Measurements from ENCODE around the gene GPRC6A. TPM values are rescaled to one million over a fixed set of nuclear protein-coding genes. Genes with fewer than 3 reads are reported as not detected.

The GPRC6A gene
- total and polyA plus RNA-seq, 2 of the 13 experiments (the other 11 are each of a cell fraction or from before 2014, with no cell fraction given) = not detected

- TF ChIP-seq FOXP4 (CRISPR knock-in tag; IDR thresholded peaks at IDR 0.05) (0 out of 2 replicates have a peak, but pooled peaks have one; percentile 15), FOXJ3 (CRISPR knock-in tag; IDR thresholded peaks at IDR 0.05; ENCODE audit: borderline replicate concordance) (peak; percentile 30; the same call in 1 of the 2 replicates), MIXL1 (CRISPR knock-in tag; IDR thresholded peaks at IDR 0.05) (peak; percentile 48; the same call in 1 of the 2 replicates), ISL2 (CRISPR knock-in tag; IDR thresholded peaks at IDR 0.05) (0 out of 2 replicates have a peak, but pooled peaks have one; percentile 64), ZNF318 (CRISPR knock-in tag; IDR thresholded peaks at IDR 0.05) (no peak), BORCS8-MEF2B (CRISPR knock-in tag; IDR thresholded peaks at IDR 0.05) (no peak), FOXP1 (IDR thresholded peaks at IDR 0.05) (no peak), FOXP1 (CRISPR knock-in tag; IDR thresholded peaks at IDR 0.05) (peak; percentile 92), LCORL (IDR thresholded peaks at IDR 0.05) (no peak), LCORL (CRISPR knock-in tag; IDR thresholded peaks at IDR 0.05) (peak; percentile 17; the same call in 1 of the 2 replicates), FOXA3 (CRISPR knock-in tag; IDR thresholded peaks at IDR 0.05) (peak; percentile 52), MED1 (CRISPR knock-in tag; IDR thresholded peaks at IDR 0.05) (0 out of 2 replicates have a peak, but pooled peaks have one; percentile 20), SMYD3 (CRISPR knock-in tag; IDR thresholded peaks at IDR 0.05) (no peak), ETV6 (CRISPR knock-in tag; conservative IDR thresholded peaks at IDR 0.05) (no peak), SKIL (CRISPR knock-in tag; IDR thresholded peaks at IDR 0.05; ENCODE audit: borderline replicate concordance) (no peak), ZNF362 (CRISPR knock-in tag; IDR thresholded peaks at IDR 0.05; ENCODE audit: borderline replicate concordance) (peak; percentile 52; the same call in 1 of the 2 replicates), MAFF (IDR thresholded peaks at IDR 0.05; ENCODE audit: low read depth, low read length) (0 out of 2 replicates have a peak, but pooled peaks have one; percentile 27), ZNF737 (CRISPR knock-in tag; IDR thresholded peaks at IDR 0.05; ENCODE audit: borderline replicate concordance) (no peak), TCF7 (IDR thresholded peaks at IDR 0.05; ENCODE audit: low read depth) (peak; percentile 66; the same call in 1 of the 2 replicates)
Observed at GRCh38 chr6:116842459-116842858, 13.6 kb upstream of the GPRC6A start (continued).

All from HepG2 (cell line).